ACHN (cell line): ENCODE measurements around the gene NCOA7.

Source experiments
- DNase-seq: peaks from one replicate; pipeline ENCODE4 v3.0.0-alpha.2; 2015
- in situ Hi-C: cut with HindIII; loops from 2 replicates; pipeline ENCODE4 v1.10.0; 2017; ENCODE audit warnings: low sequenced_read_pairs, low pct_ligation_motif_present, low pct_unique_long_range_greater_than_20kb

NCOA7 gene, protein sequence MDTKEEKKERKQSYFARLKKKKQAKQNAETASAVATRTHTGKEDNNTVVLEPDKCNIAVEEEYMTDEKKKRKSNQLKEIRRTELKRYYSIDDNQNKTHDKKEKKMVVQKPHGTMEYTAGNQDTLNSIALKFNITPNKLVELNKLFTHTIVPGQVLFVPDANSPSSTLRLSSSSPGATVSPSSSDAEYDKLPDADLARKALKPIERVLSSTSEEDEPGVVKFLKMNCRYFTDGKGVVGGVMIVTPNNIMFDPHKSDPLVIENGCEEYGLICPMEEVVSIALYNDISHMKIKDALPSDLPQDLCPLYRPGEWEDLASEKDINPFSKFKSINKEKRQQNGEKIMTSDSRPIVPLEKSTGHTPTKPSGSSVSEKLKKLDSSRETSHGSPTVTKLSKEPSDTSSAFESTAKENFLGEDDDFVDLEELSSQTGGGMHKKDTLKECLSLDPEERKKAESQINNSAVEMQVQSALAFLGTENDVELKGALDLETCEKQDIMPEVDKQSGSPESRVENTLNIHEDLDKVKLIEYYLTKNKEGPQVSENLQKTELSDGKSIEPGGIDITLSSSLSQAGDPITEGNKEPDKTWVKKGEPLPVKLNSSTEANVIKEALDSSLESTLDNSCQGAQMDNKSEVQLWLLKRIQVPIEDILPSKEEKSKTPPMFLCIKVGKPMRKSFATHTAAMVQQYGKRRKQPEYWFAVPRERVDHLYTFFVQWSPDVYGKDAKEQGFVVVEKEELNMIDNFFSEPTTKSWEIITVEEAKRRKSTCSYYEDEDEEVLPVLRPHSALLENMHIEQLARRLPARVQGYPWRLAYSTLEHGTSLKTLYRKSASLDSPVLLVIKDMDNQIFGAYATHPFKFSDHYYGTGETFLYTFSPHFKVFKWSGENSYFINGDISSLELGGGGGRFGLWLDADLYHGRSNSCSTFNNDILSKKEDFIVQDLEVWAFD

DNA sequence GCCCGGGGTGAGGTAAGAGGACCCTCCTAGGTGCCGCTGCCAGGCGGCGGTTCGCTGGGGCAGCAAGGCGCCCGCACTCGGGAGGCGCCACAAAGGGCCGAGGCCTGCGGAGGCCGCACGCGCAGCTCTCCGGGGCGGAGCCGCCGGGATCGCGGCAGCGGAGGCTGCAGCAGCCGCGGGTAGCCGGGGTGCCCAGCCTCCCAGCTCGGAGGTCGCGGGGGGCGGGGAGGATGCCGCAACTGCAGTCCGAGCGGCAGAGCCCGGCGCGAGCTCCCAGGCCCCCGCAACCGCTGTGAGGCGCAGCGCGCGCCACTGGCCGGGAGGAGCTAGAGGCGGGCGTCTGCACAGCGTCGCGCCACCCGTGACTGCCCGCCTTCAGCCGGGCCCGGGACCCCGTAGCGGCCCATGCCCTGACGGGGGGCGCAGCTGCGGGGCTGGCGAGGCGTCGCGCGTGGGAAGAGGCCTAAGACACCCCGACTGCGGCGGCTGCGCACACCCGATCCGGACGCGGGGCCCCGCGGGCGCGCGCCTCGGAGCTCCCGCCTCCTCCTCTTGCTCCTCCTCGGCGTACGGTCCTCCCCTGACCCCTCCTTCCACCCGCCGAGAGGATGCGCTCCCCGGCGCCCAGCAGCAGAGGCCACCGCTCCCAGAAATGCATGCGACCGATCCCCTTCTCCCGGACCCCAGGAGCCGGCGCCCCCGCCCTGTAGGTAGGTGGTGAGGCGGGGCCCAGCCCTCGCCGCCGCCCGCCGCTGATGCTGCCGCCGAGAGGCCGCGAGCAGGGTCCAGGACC is at the start of gene NCOA7:
Gene NCOA7, plus strand, starts transcription at position 603 of the 793 bp plus-strand sequence. CDS start 24,395 bp downstream, outside the sequence.
- DNase-seq, result peak; percentile 68
- in situ Hi-C loops, result no loop called here

DNA sequence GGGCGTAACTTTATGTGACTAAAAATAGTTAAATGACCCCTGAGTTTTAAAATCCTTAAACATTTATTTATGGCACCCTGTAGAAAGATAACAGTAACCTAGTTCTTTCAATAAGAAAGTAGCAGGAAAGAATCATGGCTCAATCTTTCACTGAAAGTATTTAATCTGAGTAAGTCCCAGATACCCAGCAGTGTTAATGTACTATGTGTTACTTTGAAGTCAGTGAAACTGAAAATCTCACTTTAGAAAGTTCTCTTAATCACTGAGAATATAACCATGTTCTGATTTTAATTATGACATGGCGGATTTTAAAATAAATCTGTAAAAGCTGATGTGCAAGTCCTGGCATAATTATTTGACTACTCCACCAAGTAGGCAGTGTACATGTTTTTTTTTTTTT is 49.4 kb upstream of the NCOA7 start:
- in situ Hi-C loops, result no loop called here

DNA sequence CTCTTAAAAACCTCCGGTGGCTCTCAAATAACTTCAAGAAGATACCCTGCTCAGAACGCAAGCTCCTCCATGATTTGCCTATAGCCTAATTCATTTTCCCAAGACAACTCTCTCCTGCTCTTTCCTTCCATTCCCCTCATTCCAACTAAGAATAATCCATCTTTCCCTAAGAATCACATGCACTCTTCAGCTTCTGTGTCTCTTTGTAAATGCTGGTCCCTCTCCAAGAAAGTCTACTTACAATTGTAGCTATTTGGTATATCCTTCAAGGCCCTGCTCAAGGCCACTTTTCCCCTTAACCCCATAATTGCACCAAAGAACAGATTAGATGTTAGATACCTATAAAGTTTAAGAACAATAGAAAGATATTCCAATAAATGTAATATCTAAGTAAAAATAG is 48.7 kb upstream of the NCOA7 start:
- in situ Hi-C loops, result no loop called here
- no peak for DNase-seq

More for the DNA sequence above, 49.4 kb upstream of the NCOA7 start:
- no peak for DNase-seq

DNA sequence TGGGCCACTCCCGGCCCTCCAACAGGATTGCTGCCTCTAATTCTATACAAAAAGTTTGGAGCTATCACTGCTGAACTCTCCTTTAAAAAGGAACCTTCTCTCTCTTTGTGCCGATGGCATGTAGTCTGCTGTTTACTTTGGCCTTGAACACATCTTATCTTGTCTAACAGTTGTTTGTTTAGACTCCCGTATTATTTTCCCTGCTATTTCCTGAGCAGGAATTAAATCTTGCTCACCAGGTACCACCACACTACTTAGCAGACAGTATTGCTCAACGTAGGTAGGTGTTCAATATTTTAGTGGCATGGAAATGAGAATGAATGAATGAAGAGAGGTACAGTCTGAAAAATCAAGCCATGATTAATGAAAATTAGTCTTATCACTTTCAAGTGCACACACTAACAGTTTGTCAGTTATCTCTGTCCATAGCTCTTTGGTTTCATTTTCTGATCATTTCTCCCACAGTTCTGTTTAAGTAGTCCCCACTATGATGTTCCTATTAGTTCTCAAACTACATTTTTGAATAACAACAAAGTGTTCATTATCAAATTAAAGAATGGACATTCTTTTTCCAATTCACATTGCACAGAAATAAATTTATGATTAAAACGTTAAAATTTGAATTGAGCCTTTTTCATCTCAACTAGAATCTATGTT is 48.2 kb upstream of the NCOA7 start:
- in situ Hi-C loops, result no loop called here

DNA sequence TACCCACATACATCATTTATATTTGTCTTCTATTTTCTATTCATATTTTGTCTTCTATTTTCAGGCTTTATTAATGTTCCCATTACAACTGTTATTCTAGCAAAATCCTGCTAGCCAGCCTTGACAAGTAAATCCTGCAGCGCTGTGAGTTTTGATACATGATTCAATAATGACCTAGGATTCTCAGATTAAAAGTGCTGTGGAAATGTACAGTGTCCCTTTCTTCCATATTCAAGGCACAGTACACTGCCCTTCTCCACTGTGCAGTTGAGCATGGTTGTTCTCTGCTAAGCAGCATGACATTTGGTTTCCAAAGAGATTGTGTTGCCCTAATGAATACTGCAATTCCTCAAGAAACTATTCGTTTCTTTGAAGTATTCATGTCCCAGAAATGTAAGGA is 47.2 kb upstream of the NCOA7 start:
- in situ Hi-C loops, result no loop called here
- no peak for DNase-seq

More for the DNA sequence above, 48.2 kb upstream of the NCOA7 start:
- DNase-seq, result no peak

DNA sequence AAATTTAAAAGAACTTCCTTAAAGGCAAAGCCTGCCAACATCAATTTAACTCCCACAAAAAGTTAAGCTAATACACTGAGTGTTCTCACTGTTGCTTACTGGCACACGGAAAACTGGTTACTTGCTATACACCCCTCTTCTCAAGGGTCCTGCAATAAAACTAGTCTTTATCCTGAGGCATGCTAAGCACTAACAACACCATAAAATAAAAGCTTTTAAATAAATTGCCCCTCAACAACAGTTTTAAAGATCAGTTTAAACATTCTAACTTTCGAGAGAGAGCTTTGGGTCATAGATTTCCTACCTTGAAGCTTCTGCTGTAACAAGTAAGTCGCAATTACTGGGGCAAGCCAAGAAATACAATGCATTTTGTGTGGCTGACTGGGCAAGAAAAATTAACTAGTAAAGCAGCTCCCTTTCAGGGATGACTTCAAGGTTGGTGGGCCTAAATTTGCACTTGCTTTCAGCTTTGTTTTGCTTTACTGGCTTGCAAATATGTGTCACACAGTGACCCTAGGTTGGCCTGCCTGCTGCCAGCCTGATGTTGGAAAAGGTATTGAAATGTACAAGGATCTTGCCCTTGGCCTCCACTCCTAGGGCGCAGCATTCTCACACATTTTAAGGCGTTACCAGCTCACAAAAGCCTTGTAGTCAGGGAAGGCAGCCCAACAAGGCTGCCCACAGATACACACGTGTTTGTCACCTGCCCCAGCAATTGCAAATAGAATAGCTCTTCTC is 45.3 kb upstream of the NCOA7 start:
- in situ Hi-C loops, result no loop called here
- DNase-seq, result no peak

DNA sequence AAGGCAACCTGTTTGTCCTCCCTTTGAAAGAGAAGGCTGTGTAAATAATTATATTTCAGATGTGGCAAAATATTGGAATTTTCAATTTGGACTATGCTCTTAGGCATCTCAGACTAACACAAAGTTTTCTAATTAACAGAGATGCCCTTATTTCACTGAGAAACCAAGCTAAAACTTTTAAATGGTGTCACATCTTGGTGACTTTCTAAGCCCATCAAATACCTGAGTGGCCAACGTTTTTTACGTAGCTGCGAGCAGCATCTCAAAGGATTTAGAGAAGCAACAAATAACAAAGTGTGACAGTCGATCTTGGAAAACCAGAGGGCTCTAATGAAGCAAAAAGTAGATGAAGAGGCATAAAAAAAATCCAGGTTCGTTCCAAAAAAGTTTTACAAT is 44.7 kb upstream of the NCOA7 start:
- in situ Hi-C loops, result no loop called here
- DNase-seq, result no peak

DNA sequence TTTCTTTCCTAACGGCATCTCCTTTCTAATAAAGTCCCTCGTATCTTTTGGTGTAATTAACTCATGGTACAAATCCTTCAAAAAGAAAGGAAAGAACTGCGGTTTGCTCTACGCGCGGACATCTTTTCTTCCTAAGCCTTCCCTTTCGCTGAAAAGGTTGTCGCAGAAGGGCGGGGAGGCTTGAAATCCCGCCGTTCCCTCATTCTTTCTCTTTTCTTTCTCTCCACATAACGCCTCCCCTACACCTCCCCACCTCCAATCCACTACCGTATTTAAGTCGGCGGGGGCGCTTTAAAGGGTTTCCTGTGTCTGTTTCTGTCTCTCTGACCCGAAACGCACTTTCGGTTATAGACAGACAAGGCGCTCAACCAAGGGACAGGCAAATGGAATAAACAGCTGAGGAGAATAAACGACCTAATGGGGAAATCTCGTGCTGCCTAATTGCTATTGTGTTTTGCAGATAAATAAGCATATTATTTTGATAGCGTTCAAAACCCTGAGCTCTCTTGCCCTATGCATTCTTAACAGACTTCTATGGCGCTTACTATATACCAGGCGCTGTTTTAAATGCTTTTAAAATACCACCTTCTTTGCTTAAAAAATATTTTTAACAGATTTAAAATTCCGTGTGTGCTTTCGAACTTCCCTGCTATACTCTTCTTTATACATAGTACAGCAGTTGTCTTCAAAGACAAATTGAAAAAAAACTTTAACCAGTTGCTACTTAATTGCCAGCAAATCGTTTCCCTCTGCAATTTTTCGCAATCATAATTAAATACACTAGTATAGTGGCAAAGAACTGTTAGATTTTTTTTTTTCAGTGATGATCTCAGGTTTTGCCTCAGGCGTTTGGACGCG is 43.8 kb upstream of the NCOA7 start:
- DNase-seq, result peak; percentile 34
- in situ Hi-C loops, result no loop called here

DNA sequence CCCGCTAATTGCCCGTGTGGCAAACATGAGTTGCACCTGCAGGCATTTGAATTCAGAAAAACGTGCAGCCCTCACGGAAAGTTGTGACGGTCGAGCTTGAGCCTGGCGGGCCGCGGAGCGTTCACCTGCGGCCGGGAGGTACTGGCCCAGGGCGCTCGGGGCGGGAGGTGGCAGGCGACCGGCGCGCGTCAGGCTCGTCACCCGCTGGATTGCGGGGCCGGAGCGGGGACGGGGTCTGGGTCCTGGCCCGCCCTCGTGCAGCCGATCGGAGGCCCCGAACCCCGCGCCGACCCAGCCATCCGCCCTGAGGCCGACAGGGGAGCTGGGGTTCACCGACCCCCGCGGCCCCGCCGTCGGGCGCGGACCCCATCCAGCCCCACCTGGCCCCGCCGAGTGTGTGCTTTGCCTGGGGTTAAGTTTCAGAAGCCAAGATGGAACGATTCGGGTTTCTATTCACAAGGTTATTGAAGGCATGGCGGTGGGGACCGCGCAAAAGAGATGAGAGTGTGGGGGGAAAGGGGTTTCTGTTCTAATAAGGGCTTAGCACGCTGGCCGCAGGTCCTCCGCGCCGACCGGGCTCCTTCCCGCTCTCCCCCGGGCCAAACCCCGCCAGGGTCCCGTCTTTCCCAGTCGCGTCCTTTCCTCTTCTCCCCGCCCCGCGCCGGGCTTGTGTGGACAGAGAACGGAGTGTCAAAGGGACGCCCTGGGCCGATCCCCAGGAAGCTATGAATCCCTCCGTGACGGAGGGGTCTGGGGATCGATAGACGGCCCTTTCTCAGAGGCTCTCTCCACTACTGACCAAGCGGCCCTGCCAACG is 43.0 kb upstream of the NCOA7 start:
- in situ Hi-C loops, result no loop called here
- no peak for DNase-seq

DNA sequence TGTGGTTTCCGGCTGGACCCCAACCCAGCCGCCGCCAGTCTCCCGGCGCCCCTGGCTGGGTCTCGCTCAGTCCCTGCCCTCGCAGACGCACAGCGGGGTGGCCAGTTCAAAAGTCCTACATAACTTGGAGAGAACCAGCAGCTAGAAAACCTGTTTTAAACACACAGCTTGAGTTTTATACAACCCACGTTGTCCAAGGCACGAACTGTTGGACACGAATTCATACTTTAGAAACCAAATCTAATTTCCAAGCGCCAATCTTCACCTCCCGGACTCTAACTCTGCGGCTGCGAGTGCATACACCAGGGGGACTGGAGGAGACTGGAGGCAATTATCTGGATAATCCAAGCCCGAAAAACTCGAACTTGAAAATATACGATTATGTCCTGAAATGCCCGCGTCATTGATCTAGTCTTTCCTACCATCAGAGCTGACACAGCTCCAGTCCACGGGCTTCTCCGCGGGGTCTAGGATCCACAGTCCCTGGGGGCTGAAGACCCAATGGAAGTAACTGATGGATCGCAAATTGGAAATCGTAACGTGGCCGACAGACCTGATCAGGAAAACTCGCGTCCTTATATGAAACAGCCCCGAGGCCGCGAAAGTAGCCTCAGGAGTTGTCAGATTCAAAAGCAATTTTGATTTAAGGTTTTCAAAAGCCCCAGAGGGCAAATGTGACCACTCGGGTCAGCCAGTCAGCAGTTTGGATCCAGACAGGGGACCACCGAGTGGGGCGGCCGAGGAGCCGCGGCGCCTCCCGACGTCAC is 42.2 kb upstream of the NCOA7 start:
- in situ Hi-C loops, result no loop called here
- no peak for DNase-seq

DNA sequence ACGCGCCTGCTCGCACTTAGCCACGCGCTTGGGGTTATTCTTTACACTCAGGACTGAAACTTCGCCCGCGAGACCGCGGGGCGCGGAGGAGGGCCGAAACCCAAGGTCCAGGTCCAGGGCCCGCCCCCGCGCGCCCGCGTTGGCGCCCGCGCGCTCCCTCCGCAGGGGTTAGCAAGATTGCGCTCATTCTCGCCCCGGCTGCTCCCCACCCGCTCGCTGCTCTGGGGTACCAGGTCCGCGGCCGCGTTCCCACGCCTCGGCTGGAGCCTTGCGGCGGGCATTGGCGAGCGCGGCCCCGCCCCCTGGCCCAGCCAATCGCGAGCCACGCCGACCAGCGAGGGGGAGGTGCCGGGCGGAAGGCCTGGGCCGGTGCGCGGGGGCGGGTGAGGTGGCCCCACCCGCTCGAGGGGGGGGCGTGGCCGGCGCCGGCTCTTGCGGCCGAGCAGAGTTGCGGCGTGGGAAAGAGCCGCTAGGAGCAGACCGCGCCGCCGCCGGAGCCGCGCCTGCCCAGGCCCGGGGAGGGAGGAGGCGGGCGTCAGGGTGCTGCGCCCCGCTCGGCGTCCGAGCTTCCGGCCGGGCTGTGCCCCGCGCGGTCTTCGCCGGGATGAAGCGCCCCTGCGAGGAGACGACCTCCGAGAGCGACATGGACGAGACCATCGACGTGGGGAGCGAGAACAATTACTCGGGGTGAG is 41.4 kb upstream of the NCOA7 start, which contains the start of gene HEY2:
Gene HEY2, plus strand, starts transcription at position 460 of the 692 bp plus-strand sequence. Its CDS starts 145 bp downstream, at position 605.
- in situ Hi-C loops, result no loop called here
- peak; percentile 88 for DNase-seq

DNA sequence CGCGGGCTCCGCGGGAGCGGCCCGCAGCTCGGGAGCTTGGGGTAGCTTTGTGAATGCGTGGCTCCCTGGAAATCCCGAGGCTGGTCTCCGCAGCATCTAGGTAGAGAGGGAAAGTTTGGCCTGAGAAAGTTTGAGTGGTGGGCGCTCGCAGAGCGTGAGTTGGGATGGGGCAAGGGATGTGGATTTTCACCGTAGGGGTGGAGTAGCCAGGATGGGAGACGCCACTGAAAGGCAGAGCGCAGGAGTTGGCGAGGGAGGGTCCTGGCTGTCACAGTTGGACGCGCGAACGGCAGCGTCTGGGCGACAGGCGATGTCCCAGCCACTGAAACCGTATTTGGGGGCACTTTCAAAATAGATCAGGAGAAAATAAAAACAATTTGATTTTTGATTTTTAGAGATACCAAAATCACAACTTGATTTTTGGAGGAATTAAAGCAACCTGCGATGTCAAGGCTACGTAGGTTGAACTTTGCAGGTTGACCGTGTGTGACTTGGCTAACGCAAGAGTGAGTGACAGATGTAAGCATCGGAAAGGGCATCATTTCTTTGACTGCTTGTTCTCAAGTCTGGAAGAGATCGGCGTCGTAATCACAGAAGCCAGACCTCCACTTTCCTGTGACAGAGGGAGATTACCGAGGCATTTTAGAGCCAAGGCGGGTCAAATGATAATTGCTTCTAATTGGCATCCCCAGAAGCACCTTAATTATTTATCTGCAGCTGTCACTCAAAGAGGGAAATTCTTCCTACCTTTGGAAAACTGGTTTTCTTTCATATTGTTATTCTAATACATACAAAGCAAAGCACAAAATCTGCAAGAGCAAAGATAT is 40.7 kb upstream of the NCOA7 start:
- in situ Hi-C loops, result no loop called here
- DNase-seq, result no peak

DNA sequence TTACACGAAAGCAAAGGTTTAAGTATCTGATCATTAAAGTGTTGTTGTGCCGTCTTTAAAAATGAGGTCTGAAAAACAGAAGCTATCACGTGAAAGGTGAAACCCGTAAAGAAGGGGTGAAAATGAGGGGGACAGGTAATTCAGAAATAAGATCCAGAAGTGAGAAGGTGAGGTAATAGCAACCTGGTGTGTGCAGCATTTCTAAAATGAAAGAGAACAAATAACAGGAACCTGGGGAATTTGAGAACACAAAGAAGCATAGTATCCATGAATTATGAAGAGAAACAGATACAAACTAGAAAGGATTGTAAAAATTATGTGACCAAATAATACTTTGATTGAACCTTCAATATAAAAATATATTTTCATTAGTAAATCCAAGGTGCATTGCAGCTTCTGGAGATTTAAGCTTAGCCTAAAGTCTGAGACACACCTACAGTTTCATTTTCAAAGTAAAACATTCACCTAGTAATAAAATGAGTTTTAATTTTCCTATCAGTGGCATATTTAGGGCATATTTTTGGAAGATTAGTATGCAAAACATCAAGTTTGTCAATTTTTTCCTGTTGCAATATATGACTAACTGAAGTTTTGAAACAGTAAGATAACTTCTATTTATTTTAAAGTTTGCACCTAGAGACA is 39.9 kb upstream of the NCOA7 start:
- DNase-seq, result no peak
- in situ Hi-C loops, result no loop called here
